HG02678 (cell line): ENCODE results near the gene CTNS.

Source experiments
- ATAC-seq: cut with Tn5 transposase; IDR thresholded peaks from one replicate; pipeline ENCODE4 v1.9.1; 2021; ENCODE audit warnings: mild to moderate bottlenecking, moderate library complexity; ENCODE audit not compliant: unreplicated experiment

The CTNS gene

DNA sequence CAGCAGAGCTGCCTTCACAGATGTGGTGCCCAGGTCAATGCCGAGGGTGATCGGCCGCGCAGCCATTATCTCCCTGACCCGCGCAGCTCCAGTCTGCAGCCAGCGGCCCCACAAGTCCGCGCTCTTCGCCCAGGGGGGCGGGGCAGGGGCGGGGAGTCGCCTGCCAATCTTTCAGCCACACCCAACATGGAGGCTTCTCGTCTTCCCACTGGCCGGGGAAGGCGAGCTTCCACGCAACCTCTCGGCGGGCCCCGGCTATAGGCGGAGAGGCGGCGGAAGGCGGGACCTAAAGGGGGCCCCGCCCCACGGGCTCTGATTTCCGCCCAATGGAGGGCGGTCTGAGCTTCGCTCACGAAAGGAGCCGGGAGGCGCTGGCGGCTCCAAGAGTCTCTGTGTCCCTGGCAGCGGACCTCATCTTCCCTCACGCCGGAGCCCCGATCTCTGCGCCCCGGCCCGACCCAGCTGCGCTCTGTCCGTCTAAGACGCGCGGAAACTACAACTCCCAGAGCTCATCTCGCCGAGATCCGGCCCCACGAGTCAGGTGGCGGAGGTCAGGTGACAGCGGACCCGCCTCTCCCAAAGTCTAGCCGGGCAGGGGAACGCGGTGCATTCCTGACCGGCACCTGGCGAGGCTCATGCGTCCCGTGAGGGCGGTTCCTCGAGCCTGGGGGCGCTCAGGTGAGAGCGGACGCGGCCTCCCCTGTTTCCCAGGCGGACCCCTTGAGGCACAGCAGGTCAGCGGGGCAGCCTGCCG lies at the start of gene CTNS, which contains the start of gene SHPK:
Gene CTNS, plus strand, starts transcription at position 607 of the 754 bp plus-strand sequence. CDS start 3,447 bp downstream, outside the sequence.
Gene SHPK, minus strand, starts transcription at position 97 of the 754 bp plus-strand sequence. Its CDS starts 31 bp downstream, at position 66.
- ATAC-seq = peak; percentile 93

DNA sequence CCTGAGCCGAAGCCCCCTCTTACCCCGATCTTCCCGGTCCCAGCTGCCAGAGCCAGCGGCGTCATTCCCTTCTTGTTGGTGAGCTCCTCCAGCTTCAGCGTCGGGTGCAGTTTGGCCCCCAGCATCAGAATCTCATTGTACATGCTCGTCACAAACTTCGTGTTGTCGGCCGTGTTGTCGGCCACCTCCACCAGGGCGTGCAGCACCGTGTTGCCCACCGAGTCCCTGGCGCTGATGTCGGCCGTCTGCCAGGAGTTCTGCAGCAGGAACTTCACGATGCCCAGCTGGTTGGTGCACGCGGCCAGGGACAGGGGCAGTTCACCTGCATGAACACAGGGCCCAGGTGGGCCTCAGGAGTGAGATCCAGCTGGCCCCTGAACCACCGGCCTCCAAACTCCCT lies 46.8 kb upstream of the CTNS start:
- no peak for ATAC-seq

DNA sequence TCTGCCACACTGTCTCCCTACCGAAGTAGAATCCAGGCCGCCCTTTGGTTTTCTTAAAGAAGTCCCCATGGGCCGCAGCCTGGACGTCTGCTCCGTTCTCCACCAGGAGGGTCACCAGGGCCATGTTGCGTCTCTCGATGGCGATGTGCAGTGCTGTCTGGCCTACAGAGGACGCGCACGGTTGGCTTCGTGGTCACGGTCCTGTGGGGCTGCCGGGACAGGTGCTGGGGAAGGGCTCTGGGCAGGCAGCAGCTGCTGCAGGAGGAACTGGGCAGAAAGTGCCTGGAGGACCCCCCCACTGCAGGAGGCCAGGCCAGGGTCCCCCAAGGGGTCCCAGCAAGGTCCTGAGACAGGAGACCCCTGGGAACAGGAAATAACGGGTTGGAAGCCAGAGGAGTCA lies 46.3 kb upstream of the CTNS start:
- no peak for ATAC-seq

DNA sequence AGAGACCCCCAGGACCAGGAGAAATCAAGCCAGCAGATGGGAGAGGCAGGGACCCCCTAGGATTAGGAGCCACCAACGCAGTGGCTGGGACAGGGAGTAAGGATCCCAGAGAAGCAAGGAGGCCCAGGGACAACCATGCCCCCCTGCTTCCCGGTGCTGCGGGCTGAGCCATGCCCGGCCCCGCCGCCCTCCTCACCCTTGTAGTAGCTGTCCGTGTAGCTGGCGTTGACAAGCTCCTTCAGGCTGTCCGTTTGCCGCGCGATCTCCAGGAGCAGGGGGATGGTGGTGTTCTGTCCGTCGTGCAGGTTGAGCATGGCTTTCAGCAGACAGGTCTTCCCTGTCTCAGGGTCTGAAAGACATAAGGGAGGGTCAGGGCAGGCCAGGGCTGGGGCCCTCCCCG lies 45.8 kb upstream of the CTNS start:
- ATAC-seq = no peak

DNA sequence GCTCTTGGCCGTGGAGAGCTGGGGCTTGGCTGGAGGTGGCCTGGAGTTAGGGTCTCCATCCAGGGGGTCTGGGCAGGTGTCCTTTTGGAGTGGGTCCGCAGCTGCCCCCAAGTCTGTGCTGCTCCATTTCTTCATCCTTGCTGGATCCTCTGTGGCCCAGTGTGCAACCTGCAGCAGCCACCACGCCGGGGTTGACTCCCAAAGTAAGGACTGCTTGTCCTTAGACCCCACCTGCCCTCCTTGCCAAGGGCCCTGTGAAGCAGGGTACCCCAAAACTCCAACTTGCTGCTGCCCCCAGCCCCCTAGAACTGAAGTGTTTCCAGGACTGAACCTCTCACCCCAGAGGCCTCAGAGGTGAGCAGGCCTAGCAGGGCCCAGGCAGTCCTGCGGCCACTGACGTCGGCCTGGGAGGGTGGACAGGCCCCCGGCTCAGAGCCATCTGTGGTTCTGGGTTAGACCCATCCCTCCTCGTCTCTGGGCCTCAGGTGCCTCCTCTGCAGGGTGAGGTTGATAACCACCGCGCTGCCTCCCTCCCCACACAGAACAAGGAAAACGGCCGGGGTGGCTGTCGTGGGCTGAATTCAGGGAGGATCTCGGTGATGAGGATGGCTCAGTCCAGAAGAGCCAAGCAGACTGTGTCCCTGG lies 44.2 kb upstream of the CTNS start:
- no peak for ATAC-seq

DNA sequence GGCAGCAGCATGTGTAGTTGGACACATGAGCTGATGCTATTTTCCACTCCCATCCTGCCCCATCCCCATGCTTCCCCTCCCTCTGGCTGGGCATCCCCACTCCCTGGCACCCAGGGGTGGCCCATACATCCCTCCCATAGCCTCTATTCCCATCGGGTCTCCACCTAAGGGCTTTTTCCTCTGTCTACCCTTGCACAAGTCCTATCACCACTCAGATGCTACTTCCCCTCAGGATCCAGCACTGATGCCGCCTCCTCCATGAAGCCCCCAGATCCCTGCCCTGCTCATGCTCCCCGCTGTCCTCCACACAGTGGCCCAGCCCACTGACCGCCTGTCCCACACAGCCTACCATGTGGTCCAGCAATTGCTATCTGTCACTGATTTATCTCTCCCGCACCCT lies 43.2 kb upstream of the CTNS start:
- no peak for ATAC-seq

DNA sequence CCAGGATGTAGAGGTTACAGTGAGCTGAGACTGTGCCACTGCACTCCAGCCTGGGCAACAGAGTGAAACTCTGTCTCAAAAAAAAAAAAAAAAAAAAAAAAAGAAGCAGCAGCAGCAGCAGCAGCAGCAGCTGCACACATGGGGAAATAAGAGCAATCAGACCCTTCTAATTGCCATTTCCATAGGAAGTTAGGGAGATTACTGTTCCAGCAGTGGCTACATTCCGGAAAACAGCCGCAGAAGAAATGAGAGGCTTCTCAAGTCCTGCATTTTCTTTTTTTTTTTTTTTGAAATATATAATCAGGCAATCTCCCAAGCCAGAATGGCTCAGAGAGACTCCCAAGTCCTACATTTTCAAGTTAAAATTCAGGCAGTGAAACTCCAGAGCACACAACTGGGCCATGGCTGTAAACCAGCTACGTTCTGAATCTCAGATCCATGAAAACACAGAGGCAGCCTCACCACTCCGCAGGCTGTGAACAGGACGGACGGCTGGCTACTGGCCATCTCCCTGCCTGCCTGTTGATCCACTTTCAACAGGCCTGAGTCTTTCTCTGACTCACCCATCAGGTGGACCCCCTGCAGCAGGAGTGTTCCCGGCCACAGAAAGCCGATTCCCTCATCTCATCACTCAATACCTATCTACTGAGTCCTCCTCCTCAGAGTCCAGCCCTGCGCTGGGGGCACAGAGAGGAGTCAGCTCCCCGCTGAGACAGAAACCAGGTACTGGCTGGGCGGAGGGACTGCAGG lies 42.3 kb upstream of the CTNS start:
- ATAC-seq = no peak

DNA sequence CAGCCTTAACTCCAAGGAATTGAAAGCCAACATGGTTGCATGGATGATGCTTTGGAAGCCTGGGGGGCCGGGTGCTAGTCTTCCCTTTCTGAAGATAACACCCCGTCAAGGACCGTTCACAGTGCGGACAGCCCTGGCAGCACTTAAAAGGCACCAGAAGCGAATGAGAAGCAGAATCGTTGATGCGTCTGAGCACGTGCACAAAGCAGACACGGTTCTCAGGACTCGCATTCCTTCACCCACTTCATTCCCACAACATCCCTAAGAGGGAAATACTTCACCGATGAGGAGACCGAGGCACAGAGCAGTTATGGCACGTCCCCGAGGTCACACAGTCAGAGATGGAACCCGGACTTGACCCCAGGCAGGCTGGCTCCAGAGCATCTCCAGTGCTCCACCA lies 41.6 kb upstream of the CTNS start:
- no peak for ATAC-seq

DNA sequence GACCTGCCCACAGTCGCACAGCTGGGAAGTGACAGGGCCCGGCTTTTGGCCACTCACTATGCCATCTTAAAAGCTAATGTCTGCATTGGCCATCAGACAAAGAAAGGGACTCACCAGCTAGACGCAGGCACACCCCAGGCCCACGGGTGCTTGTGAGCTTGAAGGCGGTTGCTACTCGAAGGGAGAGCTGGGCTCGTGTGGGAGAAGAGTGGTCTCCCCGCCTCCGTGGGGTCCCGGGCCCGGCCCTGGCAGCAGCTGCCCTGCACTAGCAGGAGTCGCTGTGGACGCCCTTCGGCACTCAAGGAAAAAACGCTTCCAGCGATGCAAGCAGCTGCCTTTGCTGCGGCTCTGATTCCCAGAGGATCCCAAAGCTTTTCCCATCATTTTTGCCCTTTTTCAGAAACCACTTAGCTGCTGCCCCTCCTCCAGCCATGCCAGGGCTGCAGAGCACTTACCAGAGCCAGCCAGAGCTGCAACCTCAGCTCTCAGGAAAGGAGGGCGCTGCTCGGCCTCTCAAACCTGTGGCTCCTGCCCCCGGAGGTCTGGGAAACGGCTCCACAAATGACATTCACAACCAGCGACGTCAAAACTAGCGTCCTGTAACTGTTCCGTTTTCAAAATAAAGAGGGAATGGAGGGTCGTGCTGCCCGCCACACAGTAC lies 39.6 kb upstream of the CTNS start:
- ATAC-seq = no peak

DNA sequence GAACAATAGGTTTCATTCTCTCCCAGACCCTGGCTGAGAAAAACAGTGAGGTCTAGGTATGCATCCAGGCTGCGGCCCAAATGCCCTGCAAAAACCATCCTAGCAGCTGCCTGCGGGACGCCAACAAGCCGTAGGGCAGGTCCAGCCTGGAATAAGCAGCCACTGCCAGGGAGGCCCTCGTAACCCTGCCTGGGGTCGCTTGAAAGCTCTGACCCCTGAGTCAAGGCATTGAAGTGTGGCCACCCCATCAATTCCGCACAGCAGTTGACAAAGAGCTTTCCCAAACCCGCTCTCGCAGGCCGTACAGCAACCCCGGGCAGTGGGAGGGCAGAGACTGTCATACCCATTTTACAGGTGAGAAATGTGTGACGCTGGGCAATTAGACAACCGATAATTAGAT lies 38.5 kb upstream of the CTNS start:
- no peak for ATAC-seq

DNA sequence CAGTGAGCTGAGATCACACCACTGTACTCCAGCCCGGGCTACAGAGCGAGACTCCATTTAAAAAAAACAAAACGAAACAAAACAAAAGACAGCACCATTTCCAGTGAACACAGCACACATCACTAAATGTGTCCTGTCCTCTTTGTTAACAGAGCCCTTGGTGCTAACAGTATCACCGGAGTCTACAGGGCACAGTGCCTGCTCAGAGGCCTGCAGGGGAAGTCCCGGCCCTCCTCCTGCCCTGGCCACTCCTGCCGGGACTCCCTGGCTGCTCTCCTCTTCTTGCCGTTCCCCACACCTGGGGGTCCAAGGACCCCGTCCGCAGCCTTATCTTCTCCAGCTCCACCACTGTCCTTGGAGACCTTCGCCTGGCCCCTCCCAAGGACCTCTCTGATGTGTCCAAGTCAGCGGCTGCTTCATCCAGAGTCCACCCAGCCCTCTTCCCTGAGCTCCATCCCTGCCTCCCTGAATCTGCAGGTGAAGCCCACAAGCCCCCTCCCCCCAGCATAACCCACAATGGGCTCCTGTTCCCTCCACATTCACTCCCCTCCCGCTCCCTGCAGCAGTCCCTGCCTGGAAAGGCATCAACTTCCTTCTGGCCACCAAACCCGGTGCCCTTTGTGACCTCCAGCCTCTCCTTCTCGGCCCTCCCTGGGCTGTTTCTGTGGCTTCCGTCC lies 35.9 kb upstream of the CTNS start:
- no peak for ATAC-seq

DNA sequence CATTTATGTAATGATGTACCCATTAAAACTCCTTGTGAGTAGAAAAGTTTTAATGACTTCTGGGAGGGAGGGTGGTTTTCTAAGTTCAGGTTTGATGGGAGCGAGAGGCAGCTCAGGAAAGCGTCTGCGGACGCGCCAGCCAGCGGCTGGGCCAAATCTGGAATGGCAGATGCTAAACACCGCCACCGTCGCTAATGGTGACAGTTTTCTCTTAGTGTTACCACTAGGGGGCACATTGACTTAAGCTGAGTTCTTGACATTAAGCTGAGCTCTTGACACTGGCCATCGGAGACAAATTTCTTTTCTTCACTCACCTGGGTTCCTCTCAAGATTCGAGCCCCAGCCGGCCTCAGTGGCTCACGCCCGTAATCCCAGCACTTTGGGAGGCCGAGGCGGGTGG lies 34.1 kb upstream of the CTNS start:
- no peak for ATAC-seq

DNA sequence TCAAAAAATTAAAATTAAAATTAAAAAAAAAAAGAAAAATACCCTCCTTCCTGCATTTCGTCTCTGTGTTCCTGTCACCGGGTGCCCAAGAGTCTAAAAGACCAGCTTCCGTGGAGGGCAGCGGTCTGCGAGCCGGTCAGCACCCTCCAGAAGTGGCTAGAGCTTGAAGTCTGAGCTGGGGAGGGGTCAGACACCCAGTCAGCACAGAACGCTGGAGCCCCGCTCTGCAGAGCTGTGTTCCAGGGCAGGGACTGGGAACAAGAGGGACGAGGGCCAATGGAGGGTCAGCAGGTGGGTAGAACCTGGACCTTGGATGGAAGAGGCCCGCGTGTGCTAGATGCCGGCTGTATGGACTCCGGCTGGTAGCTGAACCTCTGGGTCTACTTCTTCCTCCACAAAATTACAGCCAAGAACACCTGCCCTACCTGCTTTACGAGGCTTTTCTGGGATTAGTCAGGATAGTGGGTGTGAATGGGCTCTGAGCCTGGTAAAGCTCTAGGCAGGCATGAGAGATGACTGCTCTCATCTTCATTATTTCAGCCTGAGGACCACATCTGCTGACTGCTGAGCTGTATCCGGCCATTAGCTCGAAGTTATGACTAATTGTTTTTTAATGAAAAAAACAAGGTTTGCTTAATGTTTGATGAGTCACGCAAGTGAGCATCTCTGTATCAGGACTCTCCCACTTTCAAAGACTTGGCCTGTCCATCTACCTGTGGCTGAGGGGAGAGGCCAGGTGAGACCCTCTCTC lies 33.3 kb upstream of the CTNS start:
- ATAC-seq = no peak

DNA sequence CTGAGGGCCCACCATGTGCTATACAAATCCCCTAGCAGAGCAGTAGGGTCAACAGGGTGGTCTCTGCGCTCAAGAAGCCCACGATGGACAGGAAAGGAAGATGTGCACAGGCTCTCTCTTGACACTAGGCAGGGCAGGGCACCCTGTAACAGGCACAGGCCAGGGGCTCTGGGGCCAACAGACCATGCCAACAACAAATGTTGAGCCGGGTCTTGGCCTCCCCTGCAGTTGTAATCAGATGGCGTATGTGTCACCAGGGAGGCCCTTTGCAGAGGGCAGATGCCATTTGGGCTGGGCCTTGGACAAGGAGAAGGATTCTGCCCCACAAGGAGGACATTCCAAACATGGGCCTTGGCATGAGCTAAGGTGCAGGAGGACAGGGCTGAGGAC lies 32.7 kb upstream of the CTNS start:
- ATAC-seq = no peak

DNA sequence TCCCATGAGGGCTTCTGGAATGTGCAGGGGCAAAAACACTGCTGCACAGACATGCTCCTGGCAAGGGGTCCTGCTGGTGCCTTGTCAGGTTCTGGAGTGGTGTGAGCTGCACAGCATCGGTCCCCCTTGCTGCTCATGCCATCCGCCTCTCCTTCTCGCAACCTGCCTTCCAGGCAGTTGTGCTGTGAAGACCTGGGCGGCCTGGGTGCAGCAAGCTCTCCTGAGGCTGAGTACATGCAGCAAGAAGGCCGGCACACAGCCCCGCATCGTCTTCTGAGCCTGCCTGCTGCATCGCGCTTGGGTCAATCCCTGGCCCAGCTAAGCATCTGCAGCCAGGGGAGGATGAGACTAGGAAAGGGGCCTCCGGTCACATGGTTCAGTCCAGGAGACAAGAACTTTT lies 26.9 kb upstream of the CTNS start:
- no peak for ATAC-seq

DNA sequence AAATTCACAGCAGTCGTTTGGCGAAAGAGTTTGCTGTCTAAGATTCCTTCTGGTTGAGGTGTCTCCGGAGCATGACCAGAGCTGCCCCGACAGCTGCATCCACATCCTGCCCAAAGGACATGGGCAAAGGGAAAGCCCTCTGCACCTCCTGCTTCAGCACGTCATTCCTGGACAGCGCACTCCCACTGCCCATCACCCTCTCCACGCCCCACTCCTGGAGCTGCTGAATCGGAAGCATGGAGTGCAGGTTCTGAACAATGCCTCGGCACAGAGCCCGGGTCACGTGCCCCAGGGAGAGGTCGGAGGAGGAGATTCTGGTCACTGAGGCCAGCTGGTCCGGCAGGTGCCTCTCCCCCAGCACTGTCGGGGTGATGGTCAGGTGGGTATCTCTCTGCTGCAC lies 26.0 kb upstream of the CTNS start:
- no peak for ATAC-seq

DNA sequence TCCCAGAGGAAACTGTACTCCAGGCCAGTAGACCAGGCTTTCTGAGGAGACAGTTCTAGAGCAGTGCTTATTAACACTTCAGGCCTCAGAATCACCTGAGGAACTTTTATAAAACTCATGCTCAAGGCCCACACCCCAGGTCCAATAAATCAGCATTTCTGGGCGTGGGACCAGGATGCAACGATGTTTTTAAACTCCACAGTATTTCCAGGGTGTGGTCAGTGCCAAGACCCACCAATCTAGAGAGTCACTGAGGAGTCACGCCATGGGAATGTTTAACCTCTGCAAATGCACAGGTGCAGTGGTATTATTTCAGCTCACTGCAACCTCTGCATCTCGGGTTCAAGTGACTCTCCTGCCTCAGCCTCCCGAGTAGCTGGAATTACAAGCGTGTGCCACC lies 23.4 kb upstream of the CTNS start:
- ATAC-seq = no peak

DNA sequence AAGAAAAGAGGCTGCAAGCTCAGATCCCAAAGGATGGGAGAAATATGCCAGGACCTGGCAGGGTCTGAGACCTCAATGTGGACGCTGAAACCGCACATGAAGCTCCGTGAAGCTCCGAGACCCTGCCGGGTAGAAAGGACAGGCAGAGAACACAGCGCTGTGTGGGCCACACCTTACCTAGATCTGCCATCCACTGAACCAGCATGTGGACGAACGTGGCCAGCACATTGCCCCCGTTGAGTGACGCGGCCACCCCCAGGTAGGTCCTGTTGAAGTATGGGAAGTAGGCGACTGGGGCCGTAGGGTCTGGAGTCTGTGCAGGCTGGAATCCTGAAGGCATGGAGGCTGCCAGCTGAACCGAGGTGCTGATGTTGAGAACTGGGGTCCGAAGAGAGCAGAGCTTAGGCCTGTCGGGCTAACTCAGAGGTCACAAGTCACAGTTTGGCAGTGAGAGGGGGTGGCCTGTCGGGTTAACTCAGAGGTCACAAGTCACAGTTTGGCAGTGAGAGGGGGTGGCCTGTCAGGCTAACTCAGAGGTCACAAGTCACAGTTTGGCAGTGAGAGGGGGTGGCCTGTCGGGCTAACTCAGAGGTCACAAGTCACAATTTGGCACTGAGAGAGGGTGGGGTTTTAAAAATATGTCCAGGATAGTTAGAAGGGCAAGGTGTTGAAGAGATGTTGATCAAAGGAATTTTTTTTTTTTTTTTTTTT lies 21.2 kb upstream of the CTNS start:
- no peak for ATAC-seq

DNA sequence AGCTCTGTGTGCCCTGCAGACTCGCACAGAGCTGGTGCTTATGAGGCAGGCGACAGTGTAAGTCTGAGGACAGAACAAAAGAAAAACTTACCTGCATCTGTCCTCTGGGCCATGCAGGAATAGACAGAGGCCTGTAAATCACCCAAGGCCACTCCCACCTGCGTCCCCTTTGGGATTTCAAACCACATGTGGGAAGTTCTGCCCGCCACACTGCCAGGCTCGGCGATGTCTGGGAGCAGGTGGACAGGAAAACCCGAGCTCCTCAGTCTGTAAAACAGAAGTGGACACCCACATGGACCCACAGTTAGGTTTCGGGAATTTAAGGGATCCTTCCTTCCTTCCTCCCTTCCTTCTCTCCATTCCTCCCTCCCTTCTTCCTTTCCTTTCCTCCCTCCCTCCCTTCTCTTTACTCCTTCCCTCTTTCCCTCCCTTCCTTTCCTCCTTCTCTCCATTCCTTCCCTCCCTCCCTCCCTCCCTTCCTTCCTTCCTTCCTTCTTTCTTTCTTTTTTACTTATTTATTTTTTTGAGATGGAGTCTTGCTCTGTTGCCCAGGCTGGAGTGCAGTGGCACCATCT lies 15.3 kb upstream of the CTNS start:
- no peak for ATAC-seq
